Right lobe of liver (tissue), 6 donors: Measurements from ENCODE around the gene ISYNA1. TPM values are rescaled to one million over a fixed set of nuclear protein-coding genes. Genes with fewer than 3 reads are reported as not detected.
A peak's percentile ranks its signal among the peaks of the same experiment; 100 is the strongest.

Experiments used
- ATAC-seq, 4 donors: fragments of 200-7000 bp; cut with Tn5 transposase; one replicate each; pipeline ENCODE4 v1.9.1; 2020; ENCODE audit warnings: mild to moderate bottlenecking in 4 of 4, moderate library complexity in 4 of 4
- DNase-seq, 3 donors: peaks; one replicate each; pipeline ENCODE4 v3.0.0-alpha.2; 2020
- H3K27ac ChIP-seq, 3 donors: fragments of 200-600 bp; one replicate each; pipeline ENCODE4 v1.8.0; 2022
- H3K27me3 ChIP-seq, 2 donors: fragments of 200-600 bp; one replicate each; pipeline ENCODE4 v1.8.0; 2022
- H3K36me3 ChIP-seq, 4 donors: fragments of 200-600 bp; sonication (generic) in 1 of 4; one replicate each; pipeline versions ENCODE4 v1.5.1 to v1.8.0; 2017 to 2022; ENCODE audit warnings: control low read depth in 1 of 4
- H3K4me1 ChIP-seq, 4 donors: fragments of 200-600 bp; sonication (generic) in 1 of 4; one replicate each; pipeline versions ENCODE4 v1.5.1 to v1.8.0; 2017 to 2022; ENCODE audit warnings: control low read depth in 1 of 4
- H3K4me3 ChIP-seq, 3 donors: fragments of 200-600 bp; one replicate each; pipeline ENCODE4 v1.8.0; 2022
- H3K9me3 ChIP-seq, 4 donors: fragments of 200-600 bp; sonication (generic) in 1 of 4; one replicate each; pipeline versions ENCODE4 v1.5.1 to v1.8.0; 2017 to 2022; ENCODE audit warnings: control low read depth in 1 of 4
- CTCF ChIP-seq, 4 donors: fragments of 200-600 bp in 3 of 4; fragments of 450-650 bp in 1 of 4; IDR thresholded peaks; one replicate each; pipeline versions ENCODE4 v1.5.1 to v1.8.0; 2016 to 2022; ENCODE audit warnings: antibody characterized with exemption in 4 of 4, mild to moderate bottlenecking in 2 of 4
- POLR2A ChIP-seq: fragments of 450-650 bp; IDR thresholded peaks from one replicate; pipeline ENCODE4 v1.6.1; 2017; ENCODE audit warnings: antibody characterized with exemption, mild to moderate bottlenecking
- WGBS: methylation state at CpG from one replicate; pipeline ENCODE4 v1.1.6; 2018; ENCODE audit warnings: low coverage, low lambda C conversion rate; ENCODE audit not compliant: insufficient coverage; ENCODE audit errors: missing lambda C conversion rate; 5-methylcytosine and 5-hydroxymethylcytosine counted together
- intact Hi-C, 2 donors: fragments of 100-400 bp; cut with DNase I; formaldehyde crosslinking; loops; one replicate each; pipeline versions ENCODE4 v1.11.2 to v1.14.1; 2022
- microRNA-seq, 2 donors: library from miRNA; unstranded; fragments of <30 nt; microRNA quantifications; one replicate each; pipeline ENCODE4, GENCODE V29; 2019 to 2020
- small RNA-seq, 2 experiments: library from RNA; depleted of rRNA; stranded (forward); fragments of <200 nt; gene quantifications; one replicate each; pipeline ENCODE3, GENCODE V24; 2016
- total RNA-seq, 6 experiments: library from RNA; depleted of rRNA in 2 of 6; stranded (reverse); fragments of >200 nt in 2 of 6; fragmentation: NEBNext Ultra II Directional in 3 of 6; extraction: Animal tissue kit (Norgen Biotek cat#: 25700) in 3 of 6; gene quantifications; one replicate each; pipeline versions ENCODE4 v1.1.0 to v1.2.4, GENCODE V29; 2016 to 2023
- donor health status: DM: no; HTN: yes; CAD: no.
- donor health status: DM: no; HTN: no; CAD: no.
- donor health status: DM: no; HTN: no; CAD: no.
- donor health status: DM: no; HTN: yes; CAD: no.
- donor health status: DM: no; HTN: yes; CAD: no.

Gene ISYNA1
- total RNA-seq, 6 experiments from 2014 or later, result 6.5 to 8.3 (median 7.8) TPM

GRCh38 chr19:18386543-18387271 is 51.2 kb downstream of the ISYNA1 start:
- no peaks in the 10 kb centered on the region for H3K9me3 ChIP-seq
- peak; percentile 24 to 56 (median 48) for ATAC-seq
- peak overlapping the region; percentile 53 to 90 (median 58) for H3K27ac ChIP-seq
- 80% methylated on average over 1 of the region's 14 CpGs for WGBS
- intact Hi-C loops, result no loop called here
- H3K36me3 ChIP-seq, result no peaks in the 10 kb centered on the region
- TF ChIP-seq CTCF (IDR thresholded peaks at IDR 0.05) (no peak), POLR2A (peak; percentile 17)
- peak overlapping the region; percentile 27 to 66 (median 48) for H3K4me3 ChIP-seq
- peaks cover 0 to 40% (median 16%) of the 10 kb centered on the region in 4 donors for H3K4me1 ChIP-seq
- H3K27me3 ChIP-seq, result no peaks in the 10 kb centered on the region
- DNase-seq, result peak in 2 of 3 donors; percentile 79 to 83

- H3K4me1 ChIP-seq, result peaks cover 0 to 42% (median 16%) of the 10 kb centered on the region in 4 donors
- no peaks in the 10 kb centered on the region for H3K9me3 ChIP-seq
- TF ChIP-seq CTCF (IDR thresholded peaks at IDR 0.05), result peak; percentile 72 to 90 (median 80)
- TF ChIP-seq POLR2A, result peak; percentile 96
- ATAC-seq, result peak; percentile 78 to 89 (median 84)
- H3K36me3 ChIP-seq, result no peaks in the 10 kb centered on the region
- peak within 1 kb of the TSS; percentile 27 to 66 (median 48) for H3K4me3 ChIP-seq
- peak within 1 kb of the TSS; percentile 53 to 90 (median 64) for H3K27ac ChIP-seq
- peak; percentile 94 to 98 (median 97) for DNase-seq
- H3K27me3 ChIP-seq, result no peaks in the 10 kb centered on the region
- WGBS, result 5% methylated on average over 6 of the region's 33 CpGs
- intact Hi-C loops, result no loop called here
These were observed 52.0 kb downstream of the ISYNA1 start, which contains the start of gene GDF15 for GRCh38 chr19:18385675-18386542. GDF15 (plus strand) TSS chr19:18386158; CDS start chr19:18386190, 32 bp downstream.

GRCh38 chr19:18385359-18385674 is 52.6 kb downstream of the ISYNA1 start:
- no peaks in the 10 kb centered on the region for H3K9me3 ChIP-seq
- intact Hi-C loops, result no loop called here
- H3K27me3 ChIP-seq, result no peaks in the 10 kb centered on the region
- H3K4me3 ChIP-seq, result no peak overlapping the region
- no peak for ATAC-seq
- peak overlapping the region; percentile 53 to 90 (median 64) for H3K27ac ChIP-seq
- no peak for TF ChIP-seq POLR2A
- no peak for TF ChIP-seq CTCF (IDR thresholded peaks at IDR 0.05)
- H3K4me1 ChIP-seq, result peaks cover 0 to 47% (median 16%) of the 10 kb centered on the region in 4 donors
- no peaks in the 10 kb centered on the region for H3K36me3 ChIP-seq
- DNase-seq, result no peak
- 93% methylated on average over 3 of the region's 3 CpGs for WGBS

GRCh38 chr19:18384775-18385174 is 53.2 kb downstream of the ISYNA1 start:
- WGBS, result 75% methylated on average over 7 of the region's 7 CpGs
- intact Hi-C loops, result no loop called here

More at GRCh38 chr19:18384775-18385174, 53.2 kb downstream of the ISYNA1 start:
- Histone ChIP-seq H3K4me1 (peaks cover 0 to 48% (median 17%) of the 10 kb centered on the region in 4 donors), H3K36me3 (no peaks in the 10 kb centered on the region), H3K27ac (peak overlapping the region in 2 of 3 donors; percentile 64 to 90), H3K27me3 (no peaks in the 10 kb centered on the region), H3K4me3 (no peak overlapping the region), H3K9me3 (no peaks in the 10 kb centered on the region)
- ATAC-seq (no peak), DNase-seq (no peak)
- TF ChIP-seq POLR2A (no peak), CTCF (IDR thresholded peaks at IDR 0.05) (no peak)

Small RNA genes within 50 kb of the gene (microRNA-seq; reads per million reads assigned to microRNA genes)
- 0 reads per million in 2 donors for gene MIR3189

Small RNA genes within 50 kb of the gene (small RNA-seq; reads per million reads assigned to genes)
- gene MIR3189, result 0 reads per million in 2 experiments

Other genes with a start within 250 kb of the ISYNA1 start
- 10 to 100 TPM in 2 of 6 experiments, 1 to 10 TPM in 4; 6.5 to 26.4 (median 7.5) TPM for gene MPV17L2, start 244.9 kb downstream of the ISYNA1 start, total RNA-seq
- gene RAB3A, start 234.1 kb downstream of the ISYNA1 start, total RNA-seq, result 1 to 10 TPM in 3 of 6 experiments, under 1 TPM in 3; 0.81 to 2.6 (median 1.4) TPM
- gene PDE4C, start 211.7 kb downstream of the ISYNA1 start, total RNA-seq, result 1 to 10 TPM in 1 of 6 experiments, under 1 TPM in 5; 0.25 to 1.1 (median 0.57) TPM
- gene IQCN, start 163.7 kb downstream of the ISYNA1 start, total RNA-seq, result 1 to 10 TPM in 5 of 6 experiments, under 1 TPM in 1; 0.82 to 5.3 (median 2.5) TPM
- 100 to 1,000 TPM in 4 of 6 experiments, 10 to 100 TPM in 2; 29.3 to 188 (median 134) TPM for gene JUND, start 156.5 kb downstream of the ISYNA1 start, total RNA-seq
- 100 to 1,000 TPM in 2 of 6 experiments, 10 to 100 TPM in 4; 37.6 to 139 (median 47.3) TPM for gene LSM4, start 115.1 kb downstream of the ISYNA1 start, total RNA-seq
- 10 to 100 TPM; 33.0 to 55.5 (median 40.7) TPM for gene PGPEP1, start 97.5 kb downstream of the ISYNA1 start, total RNA-seq
- gene GDF15, start 52.0 kb downstream of the ISYNA1 start, total RNA-seq, result 100 to 1,000 TPM in 2 of 6 experiments, 10 to 100 TPM in 2, 1 to 10 TPM in 1, under 1 TPM in 1; 0.88 to 160 (median 57.5) TPM
- 10 to 100 TPM in 1 of 6 experiments, 1 to 10 TPM in 5; 1.9 to 12.6 (median 3.2) TPM for gene LRRC25, start 40.5 kb downstream of the ISYNA1 start, total RNA-seq
- gene SSBP4, start 18.7 kb downstream of the ISYNA1 start, total RNA-seq, result 10 to 100 TPM; 12.8 to 23.9 (median 15.9) TPM
- gene ELL, start 83.9 kb upstream of the ISYNA1 start, total RNA-seq, result 10 to 100 TPM in 2 of 6 experiments, 1 to 10 TPM in 4; 5.3 to 11.9 (median 8.6) TPM
- gene FKBP8, start 105.4 kb upstream of the ISYNA1 start, total RNA-seq, result 100 to 1,000 TPM in 3 of 6 experiments, 10 to 100 TPM in 3; 92.7 to 179 (median 118) TPM
- gene KXD1, start 119.7 kb upstream of the ISYNA1 start, total RNA-seq, result 10 to 100 TPM; 30.2 to 93.0 (median 36.1) TPM
- gene UBA52, start 133.7 kb upstream of the ISYNA1 start, total RNA-seq, result 100 to 1,000 TPM; 256 to 470 (median 406) TPM
- gene REX1BD, start 150.7 kb upstream of the ISYNA1 start, total RNA-seq, result 10 to 100 TPM; 30.4 to 71.7 (median 45.6) TPM
- 1 to 10 TPM in 2 of 6 experiments, under 1 TPM in 1, not detected in 3; 0.27 to 2.9 (median 1.2) TPM for gene CRLF1, start 168.7 kb upstream of the ISYNA1 start, total RNA-seq
- under 1 TPM in 2 of 6 experiments, not detected in 4; 0.31 to 0.43 TPM for gene TMEM59L, start 174.7 kb upstream of the ISYNA1 start, total RNA-seq
- 1 to 10 TPM; 3.8 to 5.0 (median 4.7) TPM for gene KLHL26, start 198.9 kb upstream of the ISYNA1 start, total RNA-seq
- 1 to 10 TPM; 1.7 to 7.2 (median 4.9) TPM for gene CRTC1, start 245.5 kb upstream of the ISYNA1 start, total RNA-seq